ENCODE data around the gene MLYCD.

Gene MLYCD

DNA sequence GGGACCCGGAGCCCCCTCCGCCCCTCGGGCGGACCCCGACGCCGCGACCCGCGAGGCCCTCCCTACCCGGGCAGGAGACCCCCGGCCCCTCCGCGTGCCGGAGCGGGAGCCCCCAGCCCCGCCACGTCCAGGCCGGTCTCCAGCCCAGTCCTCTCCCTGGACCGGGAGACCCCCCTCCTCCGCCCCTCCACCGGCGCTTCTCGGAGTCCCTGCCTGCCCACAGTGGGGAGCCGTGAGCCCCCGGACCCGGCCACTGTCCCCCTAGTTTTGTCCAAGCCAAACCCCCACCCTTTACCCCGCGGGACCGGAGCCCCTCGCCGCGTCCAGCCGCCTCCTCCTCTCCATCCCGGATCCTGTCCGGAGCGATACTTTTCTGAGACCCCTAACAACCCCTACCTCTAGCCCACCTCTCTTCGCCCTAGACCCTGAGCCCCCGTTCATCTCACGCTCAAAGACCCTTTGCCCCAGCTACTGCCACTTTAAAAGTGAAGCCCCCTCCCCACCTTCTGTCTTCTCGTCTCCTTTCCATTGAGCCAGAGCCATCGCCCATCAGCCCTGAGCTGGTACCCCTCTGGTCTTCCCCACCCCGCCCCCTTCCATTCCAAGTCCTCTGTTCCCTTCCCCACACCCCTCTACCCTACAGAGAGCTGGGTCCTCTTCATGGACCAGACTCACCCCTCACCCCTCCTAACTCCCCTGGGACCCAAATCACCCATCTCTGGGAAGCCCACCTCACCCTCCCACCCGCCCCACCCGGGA is 70.2 kb downstream of the MLYCD start:
- FAIRE-seq: no peak

GRCh38 chr16:83969771-83970429 is 71.0 kb downstream of the MLYCD start:
- FAIRE-seq: no peak
- no peak for DNase-seq (ENCODE audit: low spot score)

More for the DNA sequence above, 70.2 kb downstream of the MLYCD start:
- DNase-seq (ENCODE audit: low spot score): no peak

DNA sequence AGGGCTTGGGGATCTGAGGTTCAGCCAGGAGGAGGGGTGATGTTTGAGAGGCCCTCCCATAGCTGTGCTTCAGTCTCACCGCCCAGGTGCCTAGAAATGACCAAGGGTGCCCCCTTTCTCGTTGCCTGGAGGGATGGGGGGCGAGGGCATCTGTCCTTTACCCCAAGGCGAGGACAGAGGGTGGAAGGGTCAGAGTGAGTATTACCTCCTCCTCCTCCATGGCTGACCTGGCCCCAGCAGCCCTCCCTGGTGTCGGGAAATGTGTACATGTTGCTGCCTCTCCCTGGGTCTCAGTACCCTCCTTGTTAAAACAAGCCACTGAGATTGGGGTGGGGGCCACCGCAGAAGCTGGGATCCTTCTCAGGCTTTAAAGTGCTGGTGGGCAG is 71.5 kb downstream of the MLYCD start:
- DNase-seq (ENCODE audit: low spot score) (no peak), FAIRE-seq (no peak)

- FAIRE-seq: no peak
- DNase-seq (ENCODE audit: low spot score): no peak
These were observed 72.5 kb downstream of the MLYCD start for GRCh38 chr16:83971165-83972130.

- FAIRE-seq: no peak
- DNase-seq (ENCODE audit: low spot score): no peak
These were observed 73.5 kb downstream of the MLYCD start for GRCh38 chr16:83972256-83973008.

GRCh38 chr16:83973077-83973476 is 74.2 kb downstream of the MLYCD start:
- no peak for DNase-seq (ENCODE audit: low spot score)
- no peak for FAIRE-seq

DNA sequence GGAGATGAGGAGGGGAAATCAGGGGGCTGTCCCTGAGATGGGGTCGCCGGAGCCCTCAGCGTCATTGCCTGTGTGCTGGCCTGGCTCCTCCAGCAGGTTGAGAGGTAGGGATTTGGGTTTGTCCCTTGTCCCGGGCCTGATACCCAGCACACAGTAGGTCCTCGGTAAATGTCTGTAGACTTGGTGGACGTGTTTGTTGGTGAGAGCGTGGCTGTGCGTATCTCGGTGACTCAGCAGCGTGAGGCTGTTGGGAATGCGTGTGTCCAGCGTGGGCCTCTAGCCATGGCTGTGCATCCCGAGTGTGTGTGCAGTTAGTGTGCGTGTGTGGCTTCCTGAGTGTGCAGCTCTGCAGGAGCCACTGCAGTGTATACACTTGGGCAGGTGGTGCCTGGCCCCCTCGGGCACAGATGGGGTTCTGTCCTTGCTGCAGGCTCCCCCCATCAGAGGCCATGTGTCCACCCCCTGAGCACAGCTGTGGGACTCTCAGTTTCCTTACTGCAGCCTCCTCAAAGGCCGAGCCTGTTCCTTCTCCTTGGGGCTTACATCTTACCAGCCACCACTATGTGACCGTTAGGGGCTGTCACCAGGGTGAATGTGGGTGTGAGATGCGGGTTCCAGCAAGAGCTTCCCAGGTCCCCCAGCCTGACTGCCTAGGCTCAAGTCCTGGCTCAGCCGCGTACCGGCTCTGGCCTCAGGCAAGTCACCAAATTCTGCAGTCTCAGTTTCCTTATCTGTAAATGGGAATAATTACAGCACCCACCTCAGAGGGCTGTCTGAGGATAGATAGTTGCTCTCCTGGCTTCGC is 74.9 kb downstream of the MLYCD start:
- FAIRE-seq: no peak
- DNase-seq (ENCODE audit: low spot score): no peak

GRCh38 chr16:83974475-83974874 is 75.6 kb downstream of the MLYCD start:
- no peak for FAIRE-seq

GRCh38 chr16:83975590-83976260 is 76.8 kb downstream of the MLYCD start:
- FAIRE-seq: no peak
- no peak for DNase-seq (ENCODE audit: low spot score)

More at GRCh38 chr16:83974475-83974874, 75.6 kb downstream of the MLYCD start:
- DNase-seq (ENCODE audit: low spot score): no peak

Measured in RCC 7860 (cell line).